GM15510 (cell line): Measurements from ENCODE around the gene RRP36.

Experiments
- POLR2A ChIP-seq: IDR thresholded peaks from 3 replicates; pipeline ENCODE4 v1.6.1; 2011; ENCODE audit warnings: borderline replicate concordance; ENCODE audit not compliant: insufficient read length; ENCODE audit errors: extremely low read depth

The RRP36 gene

DNA sequence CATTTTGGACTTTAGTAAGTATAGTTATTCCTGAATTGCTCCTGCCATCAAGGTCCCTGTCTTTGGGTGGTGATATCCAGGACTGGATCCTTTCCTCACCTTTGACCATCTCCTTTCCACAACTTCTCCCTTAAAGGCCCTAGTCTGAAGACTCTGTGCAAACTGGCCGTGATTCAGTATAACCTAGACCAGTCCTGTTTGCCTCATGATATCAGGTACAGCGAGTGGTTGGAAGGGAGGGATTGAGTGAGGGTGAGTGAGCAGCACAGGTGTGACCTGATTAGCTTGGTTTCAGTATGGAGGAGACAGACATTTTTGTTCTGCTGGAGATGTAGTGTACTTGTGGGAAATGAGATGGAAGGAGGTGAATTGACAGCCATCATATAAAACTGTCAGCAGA, 2.3 kb upstream of the RRP36 start:
- TF ChIP-seq POLR2A: no peak

DNA sequence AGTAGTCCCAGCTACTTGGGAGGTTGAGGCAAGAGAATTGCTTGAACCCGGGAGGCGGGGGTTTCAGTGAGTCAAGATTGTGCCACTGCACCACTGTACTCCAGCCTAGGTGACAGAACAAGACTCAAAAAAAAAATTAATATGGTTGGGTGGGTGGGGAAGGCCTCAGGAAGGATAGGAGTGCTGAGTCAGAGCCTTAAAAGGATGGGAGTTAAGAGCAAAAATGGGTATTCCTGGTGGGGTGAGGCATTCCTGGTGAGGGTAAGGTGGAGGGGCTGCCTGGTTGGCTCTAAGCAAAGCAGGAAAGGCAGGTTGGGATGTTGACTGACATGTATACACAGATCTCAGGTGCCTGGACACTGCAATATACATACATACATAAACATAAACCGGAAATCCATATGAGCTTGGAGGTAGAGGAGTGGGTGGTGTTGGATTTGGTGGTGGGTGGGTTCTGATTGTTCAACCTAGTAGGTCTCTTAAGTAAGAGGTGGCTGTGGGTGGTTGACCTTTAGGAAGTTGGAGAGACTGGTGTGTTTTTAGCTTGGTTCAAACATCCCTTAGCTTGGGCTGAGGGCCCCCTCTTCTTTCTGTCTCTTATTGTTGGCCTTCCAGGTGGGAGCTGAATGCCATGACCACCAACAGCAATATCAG, 1.2 kb upstream of the RRP36 start:
- no peak for TF ChIP-seq POLR2A

DNA sequence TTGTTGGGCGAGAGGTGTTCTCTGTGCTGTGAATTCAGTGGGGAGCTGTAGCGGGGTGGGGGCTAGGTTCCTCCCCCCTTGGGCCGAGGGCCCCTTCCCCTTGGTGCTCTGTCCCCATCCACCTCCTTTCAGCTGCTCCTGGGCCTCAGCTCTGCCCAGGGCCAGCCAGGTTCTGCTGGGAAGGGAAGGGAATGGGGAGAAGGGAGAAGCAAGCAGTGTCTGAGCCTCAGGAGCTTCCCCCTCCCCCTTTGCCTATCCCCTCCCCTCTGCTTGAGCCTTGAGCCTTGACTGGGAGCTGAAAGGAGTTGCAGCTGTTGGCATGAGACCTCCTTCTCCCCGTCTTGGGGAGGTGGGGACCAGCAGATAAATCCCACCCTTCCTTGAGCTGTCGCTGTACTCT, 576 bp upstream of the RRP36 start:
- no peak for TF ChIP-seq POLR2A

DNA sequence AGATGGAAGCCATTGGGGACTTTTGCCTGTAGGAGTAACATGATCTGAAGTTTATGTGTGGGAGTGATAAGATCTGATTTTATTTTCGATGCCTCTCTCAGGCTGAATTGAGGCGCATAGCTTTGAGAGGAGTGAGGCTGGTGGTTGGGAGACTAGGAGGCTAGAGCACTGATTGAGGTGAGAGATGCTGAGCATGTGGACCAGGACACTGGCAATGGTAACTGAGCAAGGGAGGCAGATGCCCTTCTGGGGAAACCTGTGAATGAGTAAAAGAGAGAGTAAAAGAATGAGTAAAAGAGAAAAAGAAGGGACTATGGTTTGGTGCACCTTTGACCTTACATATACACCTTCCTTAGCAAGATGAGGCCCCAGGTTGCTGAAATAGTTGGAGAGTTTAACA, 3.0 kb downstream of the RRP36 start:
- TF ChIP-seq POLR2A: no peak

DNA sequence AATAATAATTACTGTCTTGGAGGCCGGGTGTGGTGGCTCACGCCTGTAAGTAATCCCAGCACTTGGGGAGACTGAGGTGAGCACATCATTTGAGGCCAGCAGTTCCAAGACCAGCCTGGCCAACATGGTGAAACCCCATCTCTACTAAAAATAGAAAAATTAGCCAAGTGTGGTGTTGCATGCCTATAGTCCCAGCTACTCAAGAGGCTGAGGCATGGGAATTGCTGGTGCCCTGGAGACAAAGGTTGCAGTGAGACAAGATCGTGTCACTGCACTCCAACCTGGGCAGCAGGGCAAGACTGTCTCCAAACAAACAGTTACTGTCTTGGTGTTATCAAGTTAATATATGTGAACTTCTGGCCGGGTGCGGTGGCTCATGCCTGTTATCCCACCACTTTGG, 4.9 kb downstream of the RRP36 start:
- TF ChIP-seq POLR2A: no peak

DNA sequence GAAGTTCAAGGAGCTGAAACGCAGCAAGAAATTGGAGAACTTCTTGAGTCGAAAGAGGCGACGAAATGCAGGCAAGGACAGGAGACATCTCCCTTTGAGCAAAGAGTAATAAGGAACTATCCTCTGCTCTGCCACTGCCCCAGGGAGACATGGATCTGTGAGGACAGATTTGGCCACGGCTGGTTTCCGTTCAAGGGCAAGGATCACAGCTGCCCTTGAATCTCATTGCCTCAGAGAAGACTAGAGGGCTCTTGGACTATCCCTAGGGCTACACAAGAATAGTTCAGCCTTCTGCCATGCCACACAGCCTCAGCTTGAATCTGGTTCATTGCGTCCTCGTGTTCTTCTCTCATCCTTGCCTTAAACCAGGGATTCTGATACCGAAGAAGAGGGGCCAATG, 7.7 kb downstream of the RRP36 start:
- no peak for TF ChIP-seq POLR2A

DNA sequence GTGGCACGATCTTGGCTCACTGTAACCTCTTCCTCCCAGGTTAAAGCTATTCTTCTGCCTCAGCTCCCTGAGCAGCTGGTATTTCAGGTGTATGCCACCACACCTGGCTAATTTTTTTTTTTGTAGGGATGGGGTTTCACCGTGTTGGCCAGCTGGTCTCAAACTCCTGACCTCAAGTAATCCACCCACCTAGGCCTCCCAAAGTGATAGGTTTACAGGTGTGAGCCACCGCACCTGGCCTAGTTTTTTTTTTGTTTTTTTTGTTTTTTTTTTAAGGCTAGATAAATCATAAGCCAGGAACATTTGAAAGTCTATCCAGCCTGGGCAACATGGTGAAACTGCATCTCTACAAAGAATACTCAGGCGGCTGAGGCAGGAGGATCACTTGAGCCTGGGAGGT, 10.9 kb downstream of the RRP36 start:
- TF ChIP-seq POLR2A: no peak

DNA sequence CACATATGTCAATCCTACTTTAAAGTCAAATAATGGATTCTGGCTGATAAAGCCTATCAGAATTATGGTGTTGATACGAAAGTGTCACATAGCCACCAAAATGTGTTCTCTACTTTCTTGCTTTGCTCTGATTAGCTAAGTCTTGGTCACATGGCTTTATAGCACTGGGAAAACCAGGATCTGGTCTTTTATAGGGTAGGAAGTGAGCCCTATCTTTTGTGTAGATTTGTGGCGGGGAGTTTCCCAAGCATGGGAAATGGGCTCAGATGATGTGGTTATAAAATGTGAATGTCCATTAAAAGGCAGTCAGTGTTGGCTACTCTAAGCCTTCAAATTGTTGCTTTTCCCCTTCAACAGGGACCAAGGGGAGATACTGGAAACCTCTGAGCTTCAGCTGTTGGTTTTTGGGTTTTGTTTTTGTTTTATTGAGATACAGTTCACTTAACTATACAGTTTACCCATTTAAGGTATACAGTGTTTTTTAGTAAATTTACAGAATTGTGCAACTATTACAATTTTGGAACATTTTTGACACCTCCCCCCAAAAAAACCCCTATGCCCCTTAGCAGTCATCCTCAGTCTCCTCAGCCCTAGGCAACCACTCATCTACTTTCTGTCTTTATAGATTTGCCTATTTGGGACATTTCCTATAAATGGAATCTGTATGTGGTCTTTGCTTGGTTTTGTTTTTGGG, 12.2 kb downstream of the RRP36 start:
- no peak for TF ChIP-seq POLR2A

DNA sequence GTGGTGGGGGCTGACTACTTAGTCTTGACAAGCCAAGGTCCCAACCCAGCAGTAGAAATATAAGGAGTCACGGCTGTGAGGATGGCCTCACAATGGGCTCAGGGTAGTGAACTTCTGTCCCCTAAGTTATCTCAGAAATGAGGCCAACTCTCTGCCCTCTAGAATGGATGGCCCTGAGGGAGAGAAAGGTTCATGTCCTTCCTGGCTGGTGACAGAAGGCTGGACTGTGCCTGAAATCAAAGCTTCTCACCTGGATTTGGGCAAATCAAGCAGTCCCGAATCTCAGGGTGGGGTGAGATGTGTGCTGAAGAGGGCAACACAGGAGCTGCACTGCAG, 12.7 kb downstream of the RRP36 start:
- TF ChIP-seq POLR2A: no peak

DNA sequence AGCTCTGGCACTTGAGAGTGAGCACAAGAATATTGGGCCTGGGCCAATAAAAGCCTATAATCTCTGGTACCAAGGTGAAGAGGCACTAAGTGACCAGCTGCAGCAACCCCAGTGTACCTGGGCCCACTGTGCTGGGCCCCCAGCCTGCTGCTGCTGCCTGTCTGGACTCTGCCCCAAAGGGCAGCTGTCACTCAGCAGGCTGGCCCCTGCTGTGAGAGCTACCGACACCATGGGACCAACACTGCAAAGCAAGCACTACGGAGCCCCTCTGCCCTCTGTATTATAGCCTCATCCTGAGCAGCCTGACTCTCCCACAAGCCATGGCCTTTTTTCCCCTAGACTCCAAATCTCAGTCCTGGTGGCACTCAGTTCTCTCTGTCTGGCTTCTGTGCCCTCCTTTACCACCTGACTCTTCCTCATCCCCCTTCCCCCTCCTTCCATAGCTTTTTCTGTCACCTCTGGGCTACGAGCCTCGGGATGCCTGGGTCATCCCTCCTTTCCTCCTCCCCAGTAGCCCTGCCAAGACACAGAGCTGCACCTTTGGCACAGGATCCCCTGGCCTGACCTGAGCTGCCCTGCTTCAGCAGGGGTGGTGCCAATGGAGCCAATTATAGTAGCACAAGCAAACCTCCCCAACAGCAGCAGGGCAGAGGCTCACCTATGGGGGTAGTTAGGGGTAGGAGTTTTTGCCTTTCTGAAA, 14.2 kb downstream of the RRP36 start:
- no peak for TF ChIP-seq POLR2A

DNA sequence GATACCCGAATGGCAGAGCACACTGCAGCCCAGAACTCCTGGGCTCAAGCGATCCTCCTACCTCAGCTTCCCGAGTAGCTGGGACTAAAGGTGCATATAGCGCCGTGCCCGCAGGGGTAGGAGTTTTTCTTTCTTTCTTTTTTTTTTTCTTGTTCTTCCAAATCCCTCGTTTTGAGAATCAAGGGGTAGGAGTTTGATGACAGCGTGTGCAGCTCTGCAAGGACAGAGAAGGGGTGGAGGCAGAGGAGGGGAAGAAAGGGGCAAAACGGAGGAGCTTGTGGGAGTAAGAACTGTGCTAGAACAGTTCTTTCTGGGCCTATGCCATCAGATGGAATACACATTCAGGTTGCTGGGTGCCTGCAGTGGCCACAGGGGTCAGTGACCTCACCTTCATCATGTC, 15.3 kb downstream of the RRP36 start:
- no peak for TF ChIP-seq POLR2A

DNA sequence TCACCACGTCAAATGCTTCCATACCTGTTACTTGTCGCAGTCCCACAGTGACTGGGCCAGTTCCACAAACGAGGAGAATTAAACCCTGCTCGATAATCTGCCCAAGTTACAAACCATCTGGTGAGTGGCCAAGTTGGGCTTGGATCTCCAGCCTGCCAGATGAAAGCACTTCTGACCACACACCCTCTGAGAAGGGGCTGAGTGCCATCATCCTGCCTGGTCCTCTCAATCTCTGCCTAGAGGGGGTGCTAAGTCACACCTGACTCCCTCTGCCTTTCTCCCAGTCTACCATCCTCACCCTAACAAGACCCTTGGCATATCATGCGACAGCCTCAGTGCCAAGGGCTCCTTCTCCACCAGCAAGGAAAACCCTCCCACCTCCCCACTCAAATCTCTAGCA, 15.8 kb downstream of the RRP36 start:
- no peak for TF ChIP-seq POLR2A

DNA sequence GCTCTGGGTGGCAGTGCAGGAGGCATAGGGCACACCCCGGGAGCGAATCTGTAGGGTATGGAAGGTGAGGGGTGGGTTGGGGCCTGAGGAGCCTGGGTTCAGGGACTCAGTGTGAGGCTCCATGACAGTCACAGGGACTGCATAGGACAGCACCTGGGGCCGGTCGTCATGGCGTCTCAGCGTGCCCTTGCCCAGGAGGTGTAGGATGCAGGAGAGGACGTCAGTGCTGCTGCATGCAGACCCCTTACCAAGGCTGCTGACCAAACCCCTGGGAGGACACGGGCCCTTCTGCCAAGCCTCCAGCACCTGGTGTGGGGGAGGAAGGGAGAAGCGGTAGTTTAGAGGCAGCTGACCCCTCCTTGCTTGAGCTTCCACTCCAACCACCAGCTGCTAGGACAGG, 16.3 kb downstream of the RRP36 start:
- TF ChIP-seq POLR2A: no peak

DNA sequence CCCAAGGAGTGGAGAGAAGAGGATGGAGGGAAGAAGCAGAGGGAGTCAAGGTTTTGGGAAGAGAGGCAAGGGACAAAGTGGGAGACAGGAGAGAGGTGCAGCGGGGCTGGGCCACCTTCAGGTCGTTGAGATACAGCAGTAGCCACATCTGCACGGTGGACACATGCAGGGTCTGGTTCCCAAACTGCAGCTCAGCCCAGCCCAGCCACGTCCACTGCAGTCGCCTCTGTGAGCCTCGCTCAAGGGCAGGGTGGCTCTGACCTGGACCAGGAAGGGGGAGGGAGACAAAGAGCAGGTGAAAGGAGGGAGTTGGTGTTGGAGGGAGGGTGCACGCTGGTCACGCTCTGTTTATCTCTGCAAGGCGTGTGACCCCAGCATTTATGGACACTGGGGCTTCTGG, 17.3 kb downstream of the RRP36 start:
- no peak for TF ChIP-seq POLR2A

DNA sequence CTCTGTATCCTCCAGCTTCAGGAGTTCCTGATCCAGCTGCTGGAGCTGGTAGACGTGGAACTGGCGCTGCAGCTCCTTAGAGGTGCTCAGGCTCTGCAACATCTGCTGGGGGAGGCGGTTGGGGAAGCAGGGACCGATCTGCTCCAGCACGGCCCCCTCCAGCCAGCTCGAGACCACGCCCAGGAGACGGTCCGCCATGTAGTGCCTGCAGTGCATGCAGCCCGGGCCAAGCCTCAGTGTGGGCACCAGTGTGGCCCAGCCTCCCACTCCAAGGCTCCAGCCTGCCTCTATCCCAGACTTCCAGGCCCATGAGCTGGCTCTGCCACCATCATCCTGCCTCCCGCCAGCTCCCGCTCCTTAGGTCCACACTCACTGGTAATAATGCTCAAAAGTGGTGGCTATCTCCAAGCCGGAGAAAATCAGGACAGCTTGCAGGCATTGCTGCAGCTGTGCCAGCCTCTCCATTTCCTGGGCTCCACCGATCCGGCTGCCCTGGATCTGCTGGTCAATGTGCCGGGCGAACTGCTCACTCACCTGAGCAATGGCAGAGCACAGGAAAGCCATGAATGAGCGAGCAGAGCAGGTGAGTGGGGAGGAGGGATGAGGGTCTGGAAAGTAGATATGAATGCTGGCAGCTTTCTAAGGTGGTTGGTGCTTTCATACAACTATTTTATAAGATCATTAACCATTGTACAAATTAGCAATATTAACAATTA, 19.3 kb downstream of the RRP36 start:
- no peak for TF ChIP-seq POLR2A
